Mucosa of descending colon (tissue), 3 donors: ENCODE data around the gene SACS. TPM values are rescaled to one million over a fixed set of nuclear protein-coding genes. Genes with fewer than 3 reads are reported as not detected.

Experiments used
- ATAC-seq: fragments of 200-7000 bp; cut with Tn5 transposase; one replicate; pipeline ENCODE4 v1.9.1; 2020; ENCODE audit warnings: mild to moderate bottlenecking, moderate library complexity
- DNase-seq, 3 donors: peaks; one replicate each; pipeline ENCODE4 v3.0.0-alpha.2; 2020
- H3K36me3 ChIP-seq: fragments of 200-600 bp; one replicate; pipeline ENCODE4 v1.8.0; 2021; ENCODE audit warnings: low read depth, mild to moderate bottlenecking
- H3K4me1 ChIP-seq: fragments of 200-600 bp; one replicate; pipeline ENCODE4 v1.8.0; 2021; ENCODE audit warnings: low read depth, mild to moderate bottlenecking
- H3K4me3 ChIP-seq: fragments of 200-600 bp; one replicate; pipeline ENCODE4 v1.8.0; 2021; ENCODE audit warnings: mild to moderate bottlenecking
- H3K9me3 ChIP-seq: fragments of 200-600 bp; one replicate; pipeline ENCODE4 v1.8.0; 2021; ENCODE audit warnings: mild to moderate bottlenecking
- intact Hi-C, 2 donors: fragments of 100-400 bp; cut with DNase I in 1 of 2; cut with micrococcal nuclease in 1 of 2; formaldehyde crosslinking; loops; one replicate each; pipeline versions ENCODE4 v1.11.0 to v1.11.1; 2022; cut with DNase I, micrococcal nuclease
- total RNA-seq, 3 donors: library from RNA; stranded (reverse); fragmentation: NEBNext Ultra II Directional in 2 of 3; extraction: Animal tissue kit (Norgen Biotek cat#: 25700) in 2 of 3; gene quantifications; one replicate each; pipeline versions ENCODE4 v1.2.1 to v1.2.4, GENCODE V29; 2021 to 2023
- TF ChIP-seq, protein P1 (sequence below): fragments of 200-600 bp; IDR thresholded peaks from one replicate; pipeline ENCODE4 v1.8.0; 2022; ENCODE audit warnings: antibody characterized with exemption, mild to moderate bottlenecking
- donor health status: DM: no; HTN: no; CAD: no; lungs with moderate emphysema.
- donor health status: DM: no; HTN: no; CAD: no.
- donor health status: DM: no; HTN: yes; CAD: no.

Gene SACS
- total RNA-seq, 3 donors from 2014 or later, result 2.1 to 19.0 (median 3.7) TPM

DNA sequence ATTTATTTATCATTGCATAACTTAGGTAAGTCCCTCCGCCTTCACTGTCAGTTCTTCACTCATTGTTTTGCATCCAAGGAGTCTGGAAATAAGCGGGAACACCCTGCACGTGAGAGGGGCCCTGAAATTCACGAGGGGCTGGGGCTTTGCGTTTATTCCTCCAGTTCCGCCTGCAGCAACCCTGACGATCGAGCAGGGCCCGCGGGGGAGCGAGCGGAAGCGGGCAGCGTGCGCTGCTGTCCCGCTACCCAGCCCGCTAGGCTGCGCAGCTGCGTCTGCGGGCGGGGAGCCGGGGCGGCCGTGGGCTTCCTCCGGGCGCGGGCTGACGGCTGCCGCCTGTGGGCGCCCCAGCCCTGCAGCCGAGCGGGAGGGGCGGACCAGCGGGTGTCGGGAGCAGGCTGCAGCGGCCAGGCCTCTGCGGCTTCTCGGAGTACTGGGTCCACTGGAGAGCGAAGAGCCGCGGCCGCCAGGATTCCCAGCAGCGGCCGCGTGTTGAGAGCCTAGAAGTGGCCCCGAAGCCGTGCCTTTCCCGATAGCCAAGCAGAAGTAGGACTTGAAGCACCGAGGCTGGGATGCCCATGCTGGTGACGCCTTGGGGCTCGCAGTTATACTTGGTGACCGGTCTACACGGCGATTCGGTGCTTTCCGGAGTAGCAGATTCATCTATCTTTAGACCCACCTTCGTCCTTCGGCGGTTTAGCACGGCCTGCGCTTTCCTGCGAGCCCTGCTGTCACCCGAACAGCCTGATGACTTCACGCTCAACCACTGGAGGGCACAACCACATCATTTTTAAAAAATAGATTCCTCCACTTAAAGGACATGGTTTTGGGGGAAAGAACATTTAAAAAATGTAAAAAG, 32.9 kb upstream of the SACS start:
- peak; percentile 91 for ATAC-seq

DNA sequence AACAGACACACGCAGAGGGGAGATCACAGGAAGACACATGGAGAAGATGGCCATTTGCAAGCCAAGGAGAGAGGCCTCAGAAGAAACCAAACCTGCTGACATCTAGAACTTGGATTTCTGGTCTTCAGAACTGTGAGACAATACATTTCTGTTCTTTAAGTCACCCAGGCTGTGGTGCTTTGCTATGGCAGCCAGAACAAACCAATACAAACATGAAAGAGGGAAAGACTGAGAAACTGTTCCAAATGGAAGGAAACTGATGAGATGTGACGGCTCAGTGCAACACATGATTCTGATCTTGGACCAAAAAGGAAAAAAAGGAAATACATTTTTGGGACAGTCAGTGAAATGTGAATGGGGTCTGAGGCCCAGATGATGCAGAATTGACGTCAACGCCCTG, 30.2 kb upstream of the SACS start:
- intact Hi-C loops, result no loop called here
- ATAC-seq (no peak), DNase-seq (no peak)
- no peaks in the 10 kb centered on the region for H3K36me3 ChIP-seq
- H3K9me3 ChIP-seq, result no peaks in the 10 kb centered on the region
- TF ChIP-seq, protein P1, sequence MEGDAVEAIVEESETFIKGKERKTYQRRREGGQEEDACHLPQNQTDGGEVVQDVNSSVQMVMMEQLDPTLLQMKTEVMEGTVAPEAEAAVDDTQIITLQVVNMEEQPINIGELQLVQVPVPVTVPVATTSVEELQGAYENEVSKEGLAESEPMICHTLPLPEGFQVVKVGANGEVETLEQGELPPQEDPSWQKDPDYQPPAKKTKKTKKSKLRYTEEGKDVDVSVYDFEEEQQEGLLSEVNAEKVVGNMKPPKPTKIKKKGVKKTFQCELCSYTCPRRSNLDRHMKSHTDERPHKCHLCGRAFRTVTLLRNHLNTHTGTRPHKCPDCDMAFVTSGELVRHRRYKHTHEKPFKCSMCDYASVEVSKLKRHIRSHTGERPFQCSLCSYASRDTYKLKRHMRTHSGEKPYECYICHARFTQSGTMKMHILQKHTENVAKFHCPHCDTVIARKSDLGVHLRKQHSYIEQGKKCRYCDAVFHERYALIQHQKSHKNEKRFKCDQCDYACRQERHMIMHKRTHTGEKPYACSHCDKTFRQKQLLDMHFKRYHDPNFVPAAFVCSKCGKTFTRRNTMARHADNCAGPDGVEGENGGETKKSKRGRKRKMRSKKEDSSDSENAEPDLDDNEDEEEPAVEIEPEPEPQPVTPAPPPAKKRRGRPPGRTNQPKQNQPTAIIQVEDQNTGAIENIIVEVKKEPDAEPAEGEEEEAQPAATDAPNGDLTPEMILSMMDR, result no peak
- no peak overlapping the region for H3K4me3 ChIP-seq
- peaks cover 4% of the 10 kb centered on the region for H3K4me1 ChIP-seq

More for the DNA sequence above, 32.9 kb upstream of the SACS start:
- Histone ChIP-seq H3K4me3 (no peak overlapping the region), H3K4me1 (peaks cover 4% of the 10 kb centered on the region), H3K36me3 (no peaks in the 10 kb centered on the region), H3K9me3 (no peaks in the 10 kb centered on the region)
- peak; percentile 59 to 62 (median 60) for DNase-seq
- TF ChIP-seq, protein P1, result no peak
- intact Hi-C loops, result loop anchor here (5.0 kb wide), 1 partner anchor 406 kb away; no protein-coding TSS in a partner anchor

DNA sequence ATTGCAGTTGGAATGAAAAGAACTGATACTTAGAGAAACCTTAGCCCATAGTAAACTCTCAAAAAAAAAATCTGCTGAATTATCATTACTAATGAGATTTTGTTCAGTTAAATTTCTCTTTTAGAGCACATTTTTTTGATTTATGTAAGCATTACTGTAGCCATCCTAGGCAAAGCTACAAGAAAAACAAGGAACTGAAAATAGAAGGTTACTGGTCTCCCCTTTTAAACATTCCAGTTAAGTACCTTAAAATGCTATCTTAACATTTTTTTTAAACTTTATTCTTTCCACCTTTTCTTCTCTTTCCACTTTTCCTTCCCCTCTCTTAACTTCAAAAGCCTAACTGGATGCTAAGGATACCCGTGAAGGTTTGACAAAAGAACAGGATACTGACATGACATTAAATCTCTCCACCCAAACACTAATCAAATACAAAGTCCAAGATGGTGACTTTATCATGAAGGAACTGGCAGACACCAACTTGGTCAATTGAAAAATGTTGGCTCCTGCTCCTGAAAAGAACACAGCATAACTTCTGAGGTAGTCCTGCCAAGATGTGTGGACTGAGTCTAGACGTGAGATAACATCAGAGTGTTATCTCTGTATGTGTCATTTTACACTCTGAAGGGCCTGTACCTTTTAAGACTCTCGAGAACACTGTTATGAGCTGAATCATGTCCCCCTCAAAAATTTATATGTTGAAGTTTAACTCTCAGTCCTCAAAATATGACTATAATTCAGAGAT, 29.5 kb upstream of the SACS start:
- TF ChIP-seq, protein P1, result no peak
- H3K9me3 ChIP-seq, result no peaks in the 10 kb centered on the region
- peaks cover 4% of the 10 kb centered on the region for H3K4me1 ChIP-seq
- ATAC-seq (no peak), DNase-seq (no peak)
- H3K4me3 ChIP-seq, result no peak overlapping the region
- no peaks in the 10 kb centered on the region for H3K36me3 ChIP-seq
- intact Hi-C loops, result no loop called here

DNA sequence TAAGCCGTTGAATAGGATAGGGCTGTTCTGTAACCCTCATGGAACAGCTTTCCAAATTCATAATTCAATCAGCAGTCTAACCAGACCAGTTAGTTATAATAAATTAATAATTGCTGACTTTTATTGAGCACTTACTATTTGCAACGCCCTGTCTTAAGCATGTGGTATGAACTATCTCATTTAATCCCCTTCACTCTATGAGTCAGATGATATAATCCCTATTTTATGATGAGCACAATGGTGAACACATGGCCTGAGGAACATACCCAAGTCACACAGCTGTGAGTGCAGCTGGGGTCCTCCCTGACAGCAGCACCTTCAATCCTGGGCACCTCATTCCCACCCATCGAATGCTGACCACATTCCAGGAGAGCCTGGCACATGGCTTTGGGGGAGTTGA, 28.0 kb upstream of the SACS start:
- Histone ChIP-seq H3K36me3 (no peaks in the 10 kb centered on the region), H3K4me1 (peaks cover 4% of the 10 kb centered on the region), H3K9me3 (no peaks in the 10 kb centered on the region), H3K4me3 (no peak overlapping the region)
- ATAC-seq (no peak), DNase-seq (no peak)
- intact Hi-C loops, result no loop called here
- TF ChIP-seq, protein P1, result no peak

DNA sequence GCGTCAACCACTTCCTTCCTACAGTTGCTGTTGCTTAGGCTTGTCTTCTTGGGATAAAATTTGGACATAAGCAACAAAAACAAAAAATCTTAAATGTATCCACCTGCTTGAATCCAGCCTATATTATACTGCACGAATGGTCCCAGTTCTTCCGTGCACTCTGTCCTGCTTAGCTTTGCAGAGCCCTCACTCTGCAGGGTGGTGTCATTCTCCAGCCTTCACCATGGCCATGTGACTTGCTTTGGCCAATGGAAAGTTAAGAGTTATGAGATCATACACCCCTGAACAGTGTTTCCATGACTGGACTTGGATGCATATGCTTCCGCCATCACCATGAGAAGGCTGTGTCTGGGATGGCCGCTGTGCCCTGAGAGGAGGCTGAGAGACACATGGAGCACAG, 27.4 kb upstream of the SACS start:
- H3K4me1 ChIP-seq, result peaks cover 1% of the 10 kb centered on the region
- TF ChIP-seq, protein P1, result no peak
- no peaks in the 10 kb centered on the region for H3K9me3 ChIP-seq
- intact Hi-C loops, result no loop called here
- ATAC-seq (no peak), DNase-seq (no peak)
- H3K4me3 ChIP-seq, result no peak overlapping the region
- no peaks in the 10 kb centered on the region for H3K36me3 ChIP-seq
